Measurements from ENCODE around the gene SYNDIG1. TPM values are rescaled to one million over a fixed set of nuclear protein-coding genes. Genes with fewer than 3 reads are reported as not detected.

Gene SYNDIG1
- total and polyA plus RNA-seq, 9 of the 15 experiments (the other 6 are each of a cell fraction or from before 2014, with no cell fraction given), result not detected

GRCh38 chr20:24574307-24574706 is 104.9 kb downstream of the SYNDIG1 start (continued):
- TF ChIP-seq RBM14 (IDR thresholded peaks at IDR 0.05; ENCODE audit: borderline replicate concordance, insufficient read depth, low read depth, low read length) (no peak), ZNF431 (CRISPR knock-in tag; IDR thresholded peaks at IDR 0.05) (no peak), E2F5 (CRISPR knock-in tag; IDR thresholded peaks at IDR 0.05) (no peak), ZNF146 (CRISPR knock-in tag; IDR thresholded peaks at IDR 0.05; ENCODE audit: unreplicated experiment) (no peak), ZNF311 (CRISPR knock-in tag; IDR thresholded peaks at IDR 0.05) (no peak)

GRCh38 chr20:24574797-24575196 is 105.4 kb downstream of the SYNDIG1 start:
- BruUV-seq (replicated peaks), result no TSS peak
- in situ Hi-C loops (cut with MboI), result no loop called here
- intact Hi-C loops (cut with micrococcal nuclease), result no loop called here

More at GRCh38 chr20:24574797-24575196, 105.4 kb downstream of the SYNDIG1 start:
- Histone ChIP-seq H3K27ac (ENCODE audit: extremely low read depth, low read depth, low read length) (no peak overlapping the region), H3K27me3 (ENCODE audit: control insufficient read depth in 2 of 2, insufficient read depth in 2 of 2, low read length in 2 of 2) (0 out of 5 replicates have a peak, but pooled peaks cover 0 to 3% of the 10 kb centered on the region in 2 experiments), H3K9me3 (replicated peaks; ENCODE audit: control insufficient read depth, insufficient read depth, low read depth, low read length) (no peaks in the 10 kb centered on the region), H3K9me1 (ENCODE audit: control insufficient read depth, insufficient read depth, low read length) (no peaks in the 10 kb centered on the region), H3K36me3 (ENCODE audit: control insufficient read depth, insufficient read depth, low read length) (no peaks in the 10 kb centered on the region), H3K4me3 (no peak overlapping the region), H3K9ac (ENCODE audit: insufficient read depth in 1 of 2, low read depth in 2 of 2, low read length in 2 of 2) (no peak overlapping the region), H3K4me2 (ENCODE audit: insufficient read depth, low read length) (no peak overlapping the region), H3K4me1 (replicated peaks in 1 of 2; ENCODE audit: control insufficient read depth in 2 of 2, insufficient read depth in 2 of 2, low read length in 2 of 2) (no peaks in the 10 kb centered on the region), H2AFZ (ENCODE audit: low read depth, low read length) (no peak overlapping the region), H4K20me1 (replicated peaks; ENCODE audit: control insufficient read depth, insufficient read depth, low read length) (no peaks in the 10 kb centered on the region), H3K79me2 (ENCODE audit: control insufficient read depth, insufficient read depth, low read length) (no peaks in the 10 kb centered on the region)
- CTCF ChIA-PET (ENCODE audit: low intra/inter-chr PET ratio), result no interaction called here
- FAIRE-seq, result no peak
- no peak for TF ChIP-seq ZNF408 (CRISPR knock-in tag; IDR thresholded peaks at IDR 0.05; ENCODE audit: low read depth)
- no peak for TF ChIP-seq POLR3A (IDR thresholded peaks at IDR 0.05; ENCODE audit: borderline replicate concordance, extremely low read depth, insufficient read depth, insufficient read length)
- no peak for TF ChIP-seq SLC30A9 (CRISPR knock-in tag; IDR thresholded peaks at IDR 0.05)
- no peak for TF ChIP-seq POLR2AphosphoS2 (IDR thresholded peaks at IDR 0.05; ENCODE audit: low read length)
- no peak for TF ChIP-seq ZNF785 (CRISPR knock-in tag; IDR thresholded peaks at IDR 0.05)
- no peak for TF ChIP-seq SIN3B (IDR thresholded peaks at IDR 0.05; ENCODE audit: low read depth)
- TF ChIP-seq TFAM (CRISPR knock-in tag; conservative IDR thresholded peaks at IDR 0.05), result no peak
- TF ChIP-seq KAT2B (IDR thresholded peaks at IDR 0.05; ENCODE audit: low read depth, low read length), result no peak
- ATAC-seq, result no peak
- no peak for DNase-seq (ENCODE audit: extremely low read depth in 1 of 4, low spot score in 3 of 4)
- 2% methylated on average over 4 of the region's 5 CpGs for WGBS (ENCODE audit: insufficient coverage, low coverage, missing lambda C conversion rate)
- POLR2A ChIA-PET, result no interaction called here
